Uterus (tissue), 4 donors: ENCODE measurements around the gene GRIK1. TPM values are rescaled to one million over a fixed set of nuclear protein-coding genes. Genes with fewer than 3 reads are reported as not detected.

Experiments used
- DNase-seq, 2 donors: peaks; one replicate each; pipeline ENCODE4 v3.0.0-alpha.2; 2019 to 2020
- H3K27ac ChIP-seq, 2 donors: fragments of 200-600 bp; sonication (generic); 1 replicate in 1 of 2; 2 replicates in 1 of 2; pipeline ENCODE4 v1.5.1; 2016 to 2018
- H3K27me3 ChIP-seq, 2 donors: fragments of 200-600 bp; sonication (generic); one replicate each; pipeline ENCODE4 v1.5.1; 2018 to 2019; ENCODE audit warnings: control low read depth in 1 of 2
- H3K36me3 ChIP-seq, 2 donors: fragments of 200-600 bp; sonication (generic); one replicate each; pipeline ENCODE4 v1.5.1; 2019; ENCODE audit warnings: control low read depth in 1 of 2
- H3K4me1 ChIP-seq, 2 donors: fragments of 200-600 bp; sonication (generic); one replicate each; pipeline ENCODE4 v1.5.1; 2018 to 2019; ENCODE audit warnings: control low read depth in 1 of 2
- H3K4me3 ChIP-seq, 2 donors: fragments of 200-600 bp; sonication (generic); 1 replicate in 1 of 2; 2 replicates in 1 of 2; pipeline ENCODE4 v1.5.1; 2018 to 2019; ENCODE audit warnings: mild to moderate bottlenecking in 1 of 2
- H3K9me3 ChIP-seq, 2 donors: fragments of 200-600 bp; sonication (generic); one replicate each; pipeline ENCODE4 v1.5.1; 2019; ENCODE audit warnings: control low read depth in 1 of 2
- POLR2A ChIP-seq, 2 donors: fragments of 450-650 bp; IDR thresholded peaks; one replicate each; pipeline ENCODE4 v1.6.1; 2016; ENCODE audit warnings: antibody characterized with exemption in 2 of 2, mild to moderate bottlenecking in 1 of 2, moderate library complexity in 1 of 2
- intact Hi-C: fragments of 100-400 bp; cut with DNase I; formaldehyde crosslinking; loops from one replicate; pipeline ENCODE4 v1.15.1; 2023; ENCODE audit warnings: low total_unique reads
- total RNA-seq, 4 donors: library from RNA; depleted of rRNA in 3 of 4; stranded (reverse); fragments of >200 nt in 3 of 4; gene quantifications; one replicate each; pipeline versions ENCODE4 v1.1.0 to v1.2.4, GENCODE V29; 2014 to 2023
- TF ChIP-seq, protein P1 (sequence below), 4 experiments: fragments of 200-600 bp in 2 of 4; fragments of 450-650 bp in 2 of 4; sonication (generic) in 2 of 4; IDR thresholded peaks; one replicate each; pipeline ENCODE4 v1.5.1; 2016 to 2019; ENCODE audit warnings: antibody characterized with exemption in 4 of 4, mild to moderate bottlenecking in 2 of 4, moderate library complexity in 1 of 4
- donor health status: DM: yes; HTN: yes; CAD: no.

Gene GRIK1
- total RNA-seq, 4 donors from 2014 or later = 0.12 to 4.1 TPM; not detected in 2

DNA sequence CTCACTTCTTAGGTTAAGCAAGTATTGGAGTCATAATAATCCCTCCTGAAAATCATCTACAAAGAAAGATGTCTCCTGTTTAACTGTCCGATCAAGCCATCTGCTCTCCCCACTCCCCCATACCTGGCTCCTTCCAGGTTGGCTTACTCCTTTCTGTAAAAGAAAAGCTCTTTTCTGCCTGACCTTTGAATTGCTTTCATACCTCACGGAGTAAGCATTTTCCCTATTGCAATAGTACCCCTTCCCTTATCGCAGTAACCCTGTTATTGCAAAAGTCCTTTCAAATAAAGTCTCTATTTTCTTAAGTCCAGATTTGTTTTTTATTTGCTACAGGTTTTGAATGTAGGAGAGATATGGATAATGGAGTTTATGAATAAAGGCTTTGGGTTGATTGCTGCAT is 150.4 kb downstream of the GRIK1 start:
- TF ChIP-seq, protein P1, sequence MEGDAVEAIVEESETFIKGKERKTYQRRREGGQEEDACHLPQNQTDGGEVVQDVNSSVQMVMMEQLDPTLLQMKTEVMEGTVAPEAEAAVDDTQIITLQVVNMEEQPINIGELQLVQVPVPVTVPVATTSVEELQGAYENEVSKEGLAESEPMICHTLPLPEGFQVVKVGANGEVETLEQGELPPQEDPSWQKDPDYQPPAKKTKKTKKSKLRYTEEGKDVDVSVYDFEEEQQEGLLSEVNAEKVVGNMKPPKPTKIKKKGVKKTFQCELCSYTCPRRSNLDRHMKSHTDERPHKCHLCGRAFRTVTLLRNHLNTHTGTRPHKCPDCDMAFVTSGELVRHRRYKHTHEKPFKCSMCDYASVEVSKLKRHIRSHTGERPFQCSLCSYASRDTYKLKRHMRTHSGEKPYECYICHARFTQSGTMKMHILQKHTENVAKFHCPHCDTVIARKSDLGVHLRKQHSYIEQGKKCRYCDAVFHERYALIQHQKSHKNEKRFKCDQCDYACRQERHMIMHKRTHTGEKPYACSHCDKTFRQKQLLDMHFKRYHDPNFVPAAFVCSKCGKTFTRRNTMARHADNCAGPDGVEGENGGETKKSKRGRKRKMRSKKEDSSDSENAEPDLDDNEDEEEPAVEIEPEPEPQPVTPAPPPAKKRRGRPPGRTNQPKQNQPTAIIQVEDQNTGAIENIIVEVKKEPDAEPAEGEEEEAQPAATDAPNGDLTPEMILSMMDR (IDR thresholded peaks at IDR 0.05) = no peak
- TF ChIP-seq POLR2A (IDR thresholded peaks at IDR 0.05) = no peak
- Histone ChIP-seq H3K27ac (no peak overlapping the region), H3K4me3 (no peak overlapping the region), H3K4me1 (no peaks in the 10 kb centered on the region), H3K27me3 (no peaks in the 10 kb centered on the region), H3K9me3 (no peaks in the 10 kb centered on the region), H3K36me3 (no peaks in the 10 kb centered on the region)
- DNase-seq = no peak
- intact Hi-C loops = no loop called here

DNA sequence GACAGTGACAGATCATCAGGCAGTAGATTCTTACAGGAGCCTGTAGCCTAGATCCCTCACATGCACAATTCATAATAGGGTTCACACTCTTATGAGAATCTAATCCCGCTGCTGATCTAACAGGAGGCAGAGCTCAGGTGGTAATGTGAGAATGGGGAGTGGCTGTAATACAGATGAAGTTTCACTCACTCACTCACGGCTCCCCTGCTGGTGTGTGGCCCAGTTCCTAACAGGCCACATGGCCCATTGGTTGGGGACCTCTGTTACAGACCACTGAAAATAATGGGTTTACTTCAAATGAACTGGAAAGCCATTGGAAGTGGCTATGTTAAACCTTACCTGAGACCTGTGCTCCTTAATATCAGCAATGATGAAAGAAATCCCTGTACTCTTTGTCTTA is 151.0 kb downstream of the GRIK1 start:
- no peaks in the 10 kb centered on the region for H3K9me3 ChIP-seq
- no peak for DNase-seq
- no peak for TF ChIP-seq POLR2A (IDR thresholded peaks at IDR 0.05)
- TF ChIP-seq, protein P1 (IDR thresholded peaks at IDR 0.05) = no peak
- H3K4me3 ChIP-seq = no peak overlapping the region
- H3K36me3 ChIP-seq = no peaks in the 10 kb centered on the region
- intact Hi-C loops = no loop called here
- H3K27me3 ChIP-seq = no peaks in the 10 kb centered on the region
- H3K27ac ChIP-seq = no peak overlapping the region
- H3K4me1 ChIP-seq = no peaks in the 10 kb centered on the region

- intact Hi-C loops = no loop called here
- no peaks in the 10 kb centered on the region for H3K4me1 ChIP-seq
- TF ChIP-seq, protein P1 (IDR thresholded peaks at IDR 0.05) = no peak
- TF ChIP-seq POLR2A (IDR thresholded peaks at IDR 0.05) = no peak
- DNase-seq = no peak
- H3K27me3 ChIP-seq = no peaks in the 10 kb centered on the region
- no peak overlapping the region for H3K4me3 ChIP-seq
- H3K27ac ChIP-seq = no peak overlapping the region
- no peaks in the 10 kb centered on the region for H3K36me3 ChIP-seq
- no peaks in the 10 kb centered on the region for H3K9me3 ChIP-seq
Measured at GRCh38 chr21:29787361-29787909, 152.4 kb downstream of the GRIK1 start.

DNA sequence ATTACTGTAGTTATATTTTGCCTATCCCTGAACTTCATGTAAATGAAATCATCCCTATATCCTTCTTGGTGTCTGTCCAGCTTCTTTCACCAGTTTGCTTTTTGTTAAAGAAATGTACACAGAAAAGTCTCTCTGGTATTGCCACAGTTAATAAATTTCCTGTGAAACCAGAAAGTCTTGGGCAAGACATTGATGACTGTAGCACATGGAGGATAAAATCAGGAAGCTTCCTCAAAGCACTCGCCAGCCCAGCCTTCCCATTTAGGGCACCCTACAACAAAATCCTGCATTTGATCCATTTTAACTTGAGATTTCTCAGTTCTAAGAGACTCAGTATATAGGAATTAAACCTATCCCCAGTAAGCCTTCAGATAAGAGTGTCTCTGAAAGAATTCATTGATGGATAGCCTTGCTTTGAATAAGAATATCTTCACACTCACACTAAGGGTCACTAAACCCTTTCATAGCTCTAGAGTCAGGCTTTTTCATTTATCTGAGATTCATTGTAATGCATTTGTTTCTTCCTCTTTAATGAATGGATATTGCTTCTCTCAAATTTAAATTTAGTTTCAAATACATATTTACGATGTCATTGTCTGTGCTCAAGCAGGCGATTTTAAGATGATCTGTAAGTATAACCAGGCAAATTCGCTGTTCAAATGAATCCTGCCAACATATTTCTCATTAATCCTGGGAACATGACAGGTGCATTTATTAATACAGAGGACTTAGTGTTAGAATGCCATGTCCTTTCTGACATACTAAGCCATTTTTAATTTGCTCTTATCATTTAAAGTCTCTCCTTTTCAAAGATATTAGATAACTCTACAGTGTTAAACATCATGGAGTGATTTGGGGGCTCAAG is 153.1 kb downstream of the GRIK1 start:
- TF ChIP-seq, protein P1 (IDR thresholded peaks at IDR 0.05) = no peak
- TF ChIP-seq POLR2A (IDR thresholded peaks at IDR 0.05) = no peak
- no peak for DNase-seq

DNA sequence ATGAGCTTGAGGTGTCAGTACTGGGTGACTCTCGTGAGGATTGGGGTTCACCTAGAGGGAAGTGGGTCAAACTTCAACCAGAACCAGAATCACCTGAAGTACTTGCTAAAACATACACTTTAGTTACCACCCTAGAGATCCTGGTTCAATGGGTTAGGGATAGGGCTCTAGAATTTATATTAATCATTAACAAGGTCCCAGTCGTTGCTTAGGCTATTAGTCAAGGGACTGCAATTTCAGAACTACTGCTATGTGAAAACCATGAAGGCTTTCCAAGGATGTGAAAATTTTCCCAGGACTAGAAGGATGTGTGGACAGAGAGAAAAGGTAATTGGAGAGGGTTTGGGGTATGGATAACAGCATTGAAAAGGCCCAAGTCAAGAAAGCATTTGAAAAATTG is 162.6 kb downstream of the GRIK1 start:
- intact Hi-C loops = no loop called here
- TF ChIP-seq POLR2A (IDR thresholded peaks at IDR 0.05) = no peak
- TF ChIP-seq, protein P1 (IDR thresholded peaks at IDR 0.05) = no peak
- DNase-seq = no peak
- no peaks in the 10 kb centered on the region for H3K36me3 ChIP-seq
- H3K4me1 ChIP-seq = no peaks in the 10 kb centered on the region
- no peak overlapping the region for H3K27ac ChIP-seq
- no peak overlapping the region for H3K4me3 ChIP-seq
- no peaks in the 10 kb centered on the region for H3K9me3 ChIP-seq
- H3K27me3 ChIP-seq = no peaks in the 10 kb centered on the region

More for the DNA sequence above, 153.1 kb downstream of the GRIK1 start:
- Histone ChIP-seq H3K4me1 (no peaks in the 10 kb centered on the region), H3K27me3 (no peaks in the 10 kb centered on the region), H3K9me3 (no peaks in the 10 kb centered on the region), H3K36me3 (no peaks in the 10 kb centered on the region), H3K4me3 (no peak overlapping the region), H3K27ac (no peak overlapping the region)
- intact Hi-C loops = no loop called here
